ENCODE measurements around the gene TGFBR3. TPM values are rescaled to one million over a fixed set of nuclear protein-coding genes. Genes with fewer than 3 reads are reported as not detected.

Gene TGFBR3
- total and polyA plus RNA-seq, 9 donors: 92.4 to 442 (median 165) TPM

DNA sequence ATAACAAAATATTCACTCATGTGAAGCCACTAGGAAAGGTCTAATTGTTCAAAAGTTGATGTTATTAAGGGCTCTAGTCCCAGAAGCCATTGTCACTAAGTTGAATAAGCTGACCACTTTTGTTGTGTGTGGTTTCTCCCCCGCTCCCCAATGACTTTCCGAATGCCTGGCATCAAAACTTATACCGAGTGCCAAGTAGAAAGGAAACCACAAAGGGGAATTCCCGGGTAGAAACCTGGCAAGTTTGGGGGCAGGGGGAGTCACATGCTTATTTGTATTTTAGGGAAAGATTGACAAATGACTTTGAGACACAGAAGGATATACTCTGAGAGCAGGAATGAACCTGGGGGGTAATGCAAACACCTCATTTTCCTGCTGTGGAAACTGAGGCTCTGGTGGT is 154.1 kb downstream of the TGFBR3 start:
- H3K27me3 ChIP-seq: no peaks in the 10 kb centered on the region
- H3K9me3 ChIP-seq: no peaks in the 10 kb centered on the region
- peaks cover 26% of the 10 kb centered on the region for H3K4me1 ChIP-seq (ENCODE audit: insufficient read depth)
- intact Hi-C loops (cut with DNase I): no loop called here
- H3K27ac ChIP-seq: peak overlapping the region; percentile 17 to 47
- peak in 1 of 5 donors; percentile 25 for DNase-seq
- no peak for TF ChIP-seq POLR2A (IDR thresholded peaks at IDR 0.05)
- TF ChIP-seq, protein P1, sequence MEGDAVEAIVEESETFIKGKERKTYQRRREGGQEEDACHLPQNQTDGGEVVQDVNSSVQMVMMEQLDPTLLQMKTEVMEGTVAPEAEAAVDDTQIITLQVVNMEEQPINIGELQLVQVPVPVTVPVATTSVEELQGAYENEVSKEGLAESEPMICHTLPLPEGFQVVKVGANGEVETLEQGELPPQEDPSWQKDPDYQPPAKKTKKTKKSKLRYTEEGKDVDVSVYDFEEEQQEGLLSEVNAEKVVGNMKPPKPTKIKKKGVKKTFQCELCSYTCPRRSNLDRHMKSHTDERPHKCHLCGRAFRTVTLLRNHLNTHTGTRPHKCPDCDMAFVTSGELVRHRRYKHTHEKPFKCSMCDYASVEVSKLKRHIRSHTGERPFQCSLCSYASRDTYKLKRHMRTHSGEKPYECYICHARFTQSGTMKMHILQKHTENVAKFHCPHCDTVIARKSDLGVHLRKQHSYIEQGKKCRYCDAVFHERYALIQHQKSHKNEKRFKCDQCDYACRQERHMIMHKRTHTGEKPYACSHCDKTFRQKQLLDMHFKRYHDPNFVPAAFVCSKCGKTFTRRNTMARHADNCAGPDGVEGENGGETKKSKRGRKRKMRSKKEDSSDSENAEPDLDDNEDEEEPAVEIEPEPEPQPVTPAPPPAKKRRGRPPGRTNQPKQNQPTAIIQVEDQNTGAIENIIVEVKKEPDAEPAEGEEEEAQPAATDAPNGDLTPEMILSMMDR (IDR thresholded peaks at IDR 0.05): no peak
- no peak for TF ChIP-seq EP300 (IDR thresholded peaks at IDR 0.05)
- H3K4me3 ChIP-seq: no peak overlapping the region
- H3K36me3 ChIP-seq: no peaks in the 10 kb centered on the region
- 39 to 61% (median 42%) methylated on average over 4 of the region's 4 CpGs for WGBS, 3 donors

DNA sequence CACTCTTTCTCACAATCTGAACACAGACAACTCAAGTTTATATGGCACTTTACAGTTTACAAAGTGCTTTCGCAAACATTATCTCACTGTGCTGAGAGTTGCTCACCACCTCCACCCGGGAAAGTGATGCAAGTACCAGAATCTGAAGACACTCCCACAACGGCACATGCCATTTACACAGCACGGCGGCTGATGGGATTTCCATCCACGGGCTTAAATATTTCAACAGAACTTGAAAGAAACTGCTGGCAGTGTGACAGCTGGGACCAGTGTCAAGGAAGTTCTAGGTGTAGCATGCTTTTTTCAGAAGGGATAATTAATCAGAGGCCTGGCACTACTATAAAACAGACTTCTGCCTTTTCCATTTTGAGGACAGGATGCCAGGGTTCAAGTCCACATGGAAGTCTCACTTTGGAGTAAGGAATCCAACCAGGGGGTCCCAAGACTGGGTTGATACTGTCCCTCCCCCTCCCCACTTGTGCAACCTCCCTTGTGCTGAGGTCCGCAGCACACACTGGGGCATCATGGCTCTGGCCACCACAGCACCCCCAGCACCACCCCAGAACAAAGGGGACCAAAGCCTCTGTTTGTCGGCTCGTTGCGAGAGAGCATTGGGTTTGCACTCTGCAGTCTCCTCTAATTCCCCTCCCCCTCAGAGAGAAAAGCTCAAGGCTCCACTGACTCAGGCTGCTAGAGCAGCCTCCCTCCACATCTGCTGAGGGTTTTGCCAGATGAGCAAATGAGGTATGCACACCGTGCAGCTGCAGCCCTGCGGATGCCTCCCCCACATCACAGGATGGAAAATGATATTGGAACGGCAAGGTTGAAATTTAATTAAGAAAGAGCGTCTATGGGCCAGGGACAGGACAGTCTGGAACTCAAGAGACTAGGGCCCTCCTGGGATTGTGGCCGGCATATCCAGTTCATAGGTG is 154.9 kb downstream of the TGFBR3 start:
- peak in 3 of 5 donors; percentile 44 to 76 (median 54) for DNase-seq
- intact Hi-C loops (cut with DNase I): no loop called here
- no peak overlapping the region for H3K4me3 ChIP-seq
- H3K27ac ChIP-seq: peak overlapping the region; percentile 17 to 47
- H3K4me1 ChIP-seq (ENCODE audit: insufficient read depth): peaks cover 27% of the 10 kb centered on the region
- TF ChIP-seq EP300 (IDR thresholded peaks at IDR 0.05) (no peak), POLR2A (IDR thresholded peaks at IDR 0.05) (no peak)
- TF ChIP-seq, protein P1 (IDR thresholded peaks at IDR 0.05): no peak
- no peaks in the 10 kb centered on the region for H3K27me3 ChIP-seq
- H3K36me3 ChIP-seq: no peaks in the 10 kb centered on the region
- WGBS, 3 donors: 44 to 64% (median 54%) methylated on average over 15 of the region's 15 CpGs
- no peaks in the 10 kb centered on the region for H3K9me3 ChIP-seq

DNA sequence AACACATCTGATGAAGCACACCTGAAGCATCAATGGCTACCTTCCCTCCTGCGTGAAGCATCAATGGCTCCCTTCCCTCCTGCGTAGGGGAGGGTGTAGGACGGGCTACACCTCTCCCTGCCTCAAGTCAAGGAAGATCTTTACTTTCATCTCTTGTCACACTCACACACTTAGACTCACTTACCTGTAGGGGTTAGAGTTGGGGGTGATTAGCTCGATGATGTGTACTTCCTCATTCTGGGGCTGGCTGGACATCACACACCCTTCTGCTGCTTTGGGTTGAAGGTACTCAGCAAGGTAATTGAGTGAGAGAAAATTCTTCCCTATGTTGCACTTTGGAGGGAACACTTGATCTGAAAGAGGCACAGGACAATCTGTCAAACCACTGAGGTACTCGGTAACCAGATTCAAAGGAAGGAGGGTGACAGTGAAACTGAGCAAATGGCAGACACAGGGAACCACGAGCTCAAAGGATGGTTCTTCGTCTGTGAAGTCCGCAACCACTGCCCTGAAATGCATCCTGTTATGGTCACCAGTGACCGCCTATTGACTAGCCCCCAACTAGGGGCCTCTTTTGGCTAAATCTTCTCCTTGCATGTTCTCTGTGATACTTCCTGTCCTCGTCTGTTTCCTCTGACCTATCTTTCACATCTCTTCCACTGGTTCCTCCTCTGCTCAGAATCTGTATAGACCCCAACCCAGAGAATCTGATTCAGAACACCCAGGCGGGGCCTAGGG is 156.2 kb downstream of the TGFBR3 start:
- TF ChIP-seq, protein P1 (IDR thresholded peaks at IDR 0.05): no peak
- TF ChIP-seq EP300 (IDR thresholded peaks at IDR 0.05): no peak
- Histone ChIP-seq H3K4me3 (no peak overlapping the region), H3K4me1 (ENCODE audit: insufficient read depth) (peaks cover 32% of the 10 kb centered on the region), H3K36me3 (no peaks in the 10 kb centered on the region), H3K27ac (peak overlapping the region in 1 of 2 donors; percentile 4), H3K27me3 (no peaks in the 10 kb centered on the region), H3K9me3 (no peaks in the 10 kb centered on the region)
- 95 to 96% (median 96%) methylated on average over 11 of the region's 11 CpGs for WGBS, 3 donors
- DNase-seq: peak in 1 of 5 donors; percentile 15
- intact Hi-C loops (cut with DNase I): no loop called here

GRCh38 chr1:91727763-91728162 is 158.2 kb downstream of the TGFBR3 start:
- no peak for DNase-seq
- TF ChIP-seq, protein P1 (IDR thresholded peaks at IDR 0.05): no peak
- TF ChIP-seq EP300 (IDR thresholded peaks at IDR 0.05) (no peak), POLR2A (IDR thresholded peaks at IDR 0.05) (no peak)
- WGBS, 3 donors: 24 to 51% (median 30%) methylated on average over 2 of the region's 2 CpGs
- intact Hi-C loops (cut with DNase I): loop anchor here in 1 of 4 donors (2.0 kb wide), 1 partner anchor 77 kb away; no protein-coding TSS in a partner anchor
- Histone ChIP-seq H3K36me3 (no peaks in the 10 kb centered on the region), H3K9me3 (no peaks in the 10 kb centered on the region), H3K4me1 (ENCODE audit: insufficient read depth) (peaks cover 29% of the 10 kb centered on the region), H3K27me3 (no peaks in the 10 kb centered on the region), H3K27ac (peak overlapping the region in 1 of 2 donors; percentile 78), H3K4me3 (no peak overlapping the region)
